ENCODE results near the gene CUL2.

DNA sequence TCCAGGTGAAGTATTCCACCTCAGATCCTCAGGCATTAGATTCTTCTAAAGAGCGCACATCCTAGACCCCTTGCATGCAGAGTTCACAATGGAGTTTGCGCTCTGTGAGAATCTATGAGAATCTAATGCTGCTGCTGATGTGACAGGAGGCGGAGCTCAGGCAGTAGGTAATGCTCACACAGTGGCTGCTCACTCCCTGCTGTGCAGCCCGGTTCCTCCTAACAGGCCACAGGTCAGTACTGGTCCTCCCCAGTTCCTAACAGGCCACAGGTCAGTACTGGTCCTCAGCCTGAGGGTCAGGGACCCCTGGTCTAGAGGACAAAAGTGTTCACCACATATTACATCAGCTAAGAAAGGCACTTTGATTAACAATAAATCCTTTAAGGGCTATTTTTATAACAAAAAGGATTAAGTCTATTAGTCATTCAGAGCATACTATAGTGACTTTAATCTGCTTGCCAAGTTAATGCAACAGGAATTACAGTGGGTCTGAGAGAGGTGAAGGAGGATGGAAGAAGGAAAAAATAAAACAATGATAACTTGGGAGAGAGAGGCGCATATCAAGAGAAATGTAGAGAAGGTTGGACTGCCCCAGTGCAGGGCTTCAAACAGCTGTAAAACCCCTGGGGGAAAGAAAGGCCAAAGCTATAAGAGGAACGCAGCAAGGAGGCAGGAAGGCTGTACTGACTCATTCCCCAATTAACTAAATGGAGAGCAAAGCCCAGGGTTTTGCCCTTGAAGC lies 49.2 kb downstream of the CUL2 start:
- TF ChIP-seq, protein P1, sequence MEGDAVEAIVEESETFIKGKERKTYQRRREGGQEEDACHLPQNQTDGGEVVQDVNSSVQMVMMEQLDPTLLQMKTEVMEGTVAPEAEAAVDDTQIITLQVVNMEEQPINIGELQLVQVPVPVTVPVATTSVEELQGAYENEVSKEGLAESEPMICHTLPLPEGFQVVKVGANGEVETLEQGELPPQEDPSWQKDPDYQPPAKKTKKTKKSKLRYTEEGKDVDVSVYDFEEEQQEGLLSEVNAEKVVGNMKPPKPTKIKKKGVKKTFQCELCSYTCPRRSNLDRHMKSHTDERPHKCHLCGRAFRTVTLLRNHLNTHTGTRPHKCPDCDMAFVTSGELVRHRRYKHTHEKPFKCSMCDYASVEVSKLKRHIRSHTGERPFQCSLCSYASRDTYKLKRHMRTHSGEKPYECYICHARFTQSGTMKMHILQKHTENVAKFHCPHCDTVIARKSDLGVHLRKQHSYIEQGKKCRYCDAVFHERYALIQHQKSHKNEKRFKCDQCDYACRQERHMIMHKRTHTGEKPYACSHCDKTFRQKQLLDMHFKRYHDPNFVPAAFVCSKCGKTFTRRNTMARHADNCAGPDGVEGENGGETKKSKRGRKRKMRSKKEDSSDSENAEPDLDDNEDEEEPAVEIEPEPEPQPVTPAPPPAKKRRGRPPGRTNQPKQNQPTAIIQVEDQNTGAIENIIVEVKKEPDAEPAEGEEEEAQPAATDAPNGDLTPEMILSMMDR (IDR thresholded peaks at IDR 0.05): no peak
- no peak for TF ChIP-seq POLR2A (IDR thresholded peaks at IDR 0.05)
